ENCODE data around the gene MYEF2.

Gene MYEF2

DNA sequence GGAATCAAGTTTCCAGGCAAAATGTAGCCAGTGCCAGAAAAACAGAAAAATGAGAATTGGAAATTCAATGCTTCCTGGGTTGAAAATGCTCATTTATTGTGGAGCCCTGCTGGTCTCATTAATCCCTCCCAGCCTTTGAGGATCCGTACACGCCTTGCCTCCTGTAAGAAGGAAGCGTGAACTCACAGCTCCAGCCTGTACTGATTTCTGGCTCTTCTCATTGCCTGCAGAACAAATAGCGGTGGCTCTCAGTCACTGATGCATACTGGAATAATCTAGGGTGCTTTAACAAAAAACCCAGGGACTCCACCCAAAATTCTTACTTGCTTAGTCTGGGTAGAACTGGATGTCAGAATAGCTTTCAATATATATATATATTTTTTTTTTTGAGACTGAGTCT, 86.6 kb downstream of the MYEF2 start:
- in situ Hi-C loops (cut with HindIII; ENCODE audit: low sequenced_read_pairs): no loop called here

DNA sequence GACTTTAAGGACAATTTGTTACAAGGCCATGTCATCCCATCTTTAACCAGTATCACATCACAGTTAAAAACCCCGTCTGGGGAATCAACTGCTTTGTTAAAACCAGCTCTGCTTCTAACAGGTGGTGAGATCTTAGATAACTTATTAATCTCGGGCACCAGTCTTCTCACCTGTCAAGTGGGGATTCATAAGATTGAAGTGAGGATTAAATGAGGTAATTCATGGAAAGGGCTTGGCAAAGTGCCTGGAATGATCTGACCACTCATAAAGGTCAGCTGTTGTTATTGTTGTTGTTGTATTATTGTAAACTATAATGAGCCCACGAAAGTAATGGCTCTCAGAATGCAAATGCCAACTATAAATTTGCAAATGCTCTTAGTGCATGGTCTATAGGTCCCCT, 87.4 kb downstream of the MYEF2 start:
- in situ Hi-C loops (cut with HindIII; ENCODE audit: low sequenced_read_pairs): no loop called here

DNA sequence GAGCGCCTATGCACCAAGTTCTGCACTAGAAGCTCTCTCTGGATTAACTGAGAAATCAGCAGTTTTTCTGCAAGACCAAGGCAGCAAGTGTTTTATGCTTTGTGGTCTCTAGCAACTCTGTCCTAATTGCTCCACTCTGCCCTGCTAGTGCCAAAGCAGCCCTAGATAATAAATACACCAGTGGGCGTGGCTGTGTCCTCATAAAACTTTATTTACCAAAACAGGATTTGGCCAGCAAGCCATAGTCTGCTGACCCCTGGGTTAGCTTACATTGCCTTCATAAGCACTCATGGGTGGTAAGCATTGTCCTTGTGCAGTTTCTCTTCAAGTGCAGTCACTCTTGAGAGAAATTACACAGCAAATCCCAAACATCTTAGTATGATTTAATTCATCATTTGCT, 88.0 kb downstream of the MYEF2 start:
- in situ Hi-C loops (cut with HindIII; ENCODE audit: low sequenced_read_pairs): no loop called here

DNA sequence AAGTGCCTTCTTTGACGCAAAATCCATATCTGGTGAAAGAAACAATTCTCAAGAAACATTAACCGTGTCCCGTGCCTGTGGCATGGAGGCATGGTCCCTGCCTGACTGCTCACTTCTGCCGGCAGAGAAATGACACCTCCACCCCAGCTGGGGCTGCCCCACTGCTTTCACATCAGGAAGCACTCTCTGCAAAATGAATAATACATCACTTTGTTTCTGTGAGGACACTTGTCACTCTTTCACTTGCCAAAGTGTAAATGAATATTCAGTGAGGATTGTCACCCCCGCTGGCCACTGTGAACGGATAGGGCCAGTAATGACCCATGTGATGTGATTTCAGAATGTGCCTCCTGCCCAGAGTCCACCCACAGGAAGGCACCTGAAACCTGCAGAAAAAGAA, 88.4 kb downstream of the MYEF2 start:
- in situ Hi-C loops (cut with HindIII; ENCODE audit: low sequenced_read_pairs): no loop called here

DNA sequence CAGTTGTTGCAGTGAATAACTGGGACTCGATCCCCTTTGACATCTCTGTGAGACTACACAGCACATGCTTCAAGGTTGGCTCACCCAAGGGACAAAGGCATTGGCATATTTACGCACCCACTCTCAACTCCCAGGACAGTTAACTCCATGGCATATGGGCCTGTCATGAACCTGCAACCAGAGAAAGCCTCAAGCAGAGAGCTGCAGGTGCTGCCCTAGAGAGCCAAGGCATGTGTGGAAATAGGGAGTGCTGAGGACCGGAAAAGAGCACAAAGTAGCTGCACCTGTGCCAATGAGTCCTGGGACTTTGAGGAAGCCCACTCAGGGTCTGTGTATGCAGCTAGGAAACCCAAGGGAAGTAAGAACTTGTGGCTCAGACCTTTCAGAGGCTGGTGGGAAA, 90.3 kb downstream of the MYEF2 start:
- in situ Hi-C loops (cut with HindIII; ENCODE audit: low sequenced_read_pairs): no loop called here

DNA sequence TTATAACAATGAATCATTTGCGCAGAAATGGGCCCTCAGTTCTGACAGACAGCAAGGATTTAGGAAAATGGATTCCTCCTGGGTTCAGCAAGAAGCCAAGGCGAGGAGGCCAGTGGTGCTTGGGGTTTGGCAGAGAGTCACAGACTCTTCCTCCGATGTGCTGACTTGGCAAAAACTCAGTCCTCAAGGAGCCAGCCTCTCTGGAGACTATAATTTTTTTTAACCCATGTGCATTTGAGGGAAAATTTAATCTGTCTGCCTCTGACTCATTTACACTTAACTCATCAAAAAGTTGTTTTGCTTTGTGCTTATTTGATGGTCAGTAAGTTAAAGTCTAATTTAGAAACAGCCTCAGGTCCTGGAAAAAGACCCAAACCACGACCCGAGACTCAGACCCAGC, 91.5 kb downstream of the MYEF2 start:
- in situ Hi-C loops (cut with HindIII; ENCODE audit: low sequenced_read_pairs): no loop called here

DNA sequence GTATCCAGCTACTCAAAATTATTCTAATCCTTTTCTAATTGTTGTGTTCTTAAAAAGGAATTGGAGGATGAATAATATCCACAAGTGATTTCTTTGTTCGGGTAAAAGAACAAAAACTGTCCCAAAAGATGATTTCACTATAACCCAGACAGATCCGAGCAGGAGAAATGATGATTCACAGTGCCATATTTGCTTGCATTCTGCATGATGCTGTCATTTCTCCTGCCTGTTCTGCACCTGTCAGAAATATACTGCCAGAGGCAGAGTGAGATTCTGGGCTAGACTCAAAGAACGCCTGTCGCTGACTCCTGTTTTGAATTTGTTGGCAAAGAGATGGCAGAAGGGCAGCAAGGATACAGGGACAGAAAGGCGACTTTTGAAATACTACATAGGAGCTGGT, 92.0 kb downstream of the MYEF2 start:
- in situ Hi-C loops (cut with HindIII; ENCODE audit: low sequenced_read_pairs): no loop called here

DNA sequence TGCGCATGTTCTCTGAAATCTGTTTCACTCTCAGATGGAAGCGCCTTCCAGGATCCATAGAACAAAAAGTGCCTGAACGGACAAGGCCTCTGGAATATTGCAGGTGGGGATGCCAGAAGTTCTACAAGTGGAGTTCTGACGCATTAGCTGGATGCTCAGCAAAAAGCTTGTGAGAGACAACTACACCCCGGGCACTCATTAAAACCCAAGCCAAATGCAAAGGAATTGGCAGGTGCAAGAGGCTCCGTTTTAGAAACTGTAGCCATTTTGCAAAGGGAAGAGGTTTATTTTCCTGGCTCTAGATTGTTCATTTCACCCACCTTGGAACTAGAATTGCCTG, 92.5 kb downstream of the MYEF2 start:
- in situ Hi-C loops (cut with HindIII; ENCODE audit: low sequenced_read_pairs): no loop called here

DNA sequence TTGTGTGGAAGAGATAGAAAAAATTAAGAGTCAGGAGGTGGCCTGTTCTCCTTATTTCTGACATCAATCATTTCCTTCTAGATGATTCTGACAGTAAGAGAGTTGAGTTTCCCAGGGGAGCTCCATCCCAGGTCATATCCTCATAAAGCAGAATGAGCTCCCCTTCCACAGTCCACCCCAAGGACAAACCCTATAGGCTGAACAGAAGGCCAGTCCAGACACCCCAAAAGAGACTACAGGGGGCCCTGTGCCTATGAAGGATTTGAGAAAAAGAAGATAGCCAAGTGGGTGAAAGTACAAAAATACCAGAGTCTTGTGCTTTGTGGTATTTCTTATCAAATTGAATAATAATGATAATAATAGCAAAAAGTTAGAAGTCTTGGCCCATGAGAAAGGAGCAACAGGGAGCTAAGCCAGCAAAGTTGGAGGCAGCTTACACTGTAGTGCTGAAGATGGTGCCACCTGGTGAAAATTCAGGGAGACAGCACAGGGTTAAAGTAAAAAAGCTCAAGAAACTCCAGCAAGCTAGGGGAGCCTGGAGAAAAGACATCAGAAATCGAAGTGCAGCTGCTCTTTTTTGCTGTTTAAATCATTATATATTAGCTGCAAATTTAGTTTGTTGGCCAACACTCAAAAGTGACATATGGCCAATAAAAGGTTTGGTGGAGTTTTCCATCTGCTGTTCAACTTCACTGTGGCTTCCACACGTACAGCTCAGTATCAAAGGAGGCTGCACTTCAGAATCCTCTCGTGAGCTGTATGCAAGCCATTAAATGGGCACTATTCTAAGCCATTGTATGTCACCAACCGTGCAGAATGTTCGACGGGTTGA, 93.1 kb downstream of the MYEF2 start:
- in situ Hi-C loops (cut with HindIII; ENCODE audit: low sequenced_read_pairs): no loop called here
